Measurements from ENCODE around the gene PNMA6A.

DNA sequence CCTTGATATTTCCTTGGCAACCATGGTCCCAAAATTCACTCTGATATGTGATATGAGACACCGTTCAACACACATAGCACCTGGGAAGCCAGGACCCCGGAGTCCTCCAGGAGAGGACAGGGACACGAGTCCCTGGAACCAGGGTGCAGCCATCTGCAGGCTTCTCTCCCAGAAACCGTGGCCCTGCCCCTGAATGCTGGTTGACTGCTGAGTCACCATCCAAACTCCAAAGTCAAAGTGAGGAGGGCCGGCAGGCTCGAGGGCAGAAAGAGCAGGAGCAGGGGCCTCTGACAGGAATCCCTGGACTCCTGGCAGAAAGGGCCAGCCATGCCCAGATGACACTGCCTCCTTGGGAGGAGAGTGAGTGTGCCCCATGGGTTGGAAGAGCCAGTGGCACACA lies 6.9 kb upstream of the PNMA6A start:
- TF ChIP-seq, protein P1, sequence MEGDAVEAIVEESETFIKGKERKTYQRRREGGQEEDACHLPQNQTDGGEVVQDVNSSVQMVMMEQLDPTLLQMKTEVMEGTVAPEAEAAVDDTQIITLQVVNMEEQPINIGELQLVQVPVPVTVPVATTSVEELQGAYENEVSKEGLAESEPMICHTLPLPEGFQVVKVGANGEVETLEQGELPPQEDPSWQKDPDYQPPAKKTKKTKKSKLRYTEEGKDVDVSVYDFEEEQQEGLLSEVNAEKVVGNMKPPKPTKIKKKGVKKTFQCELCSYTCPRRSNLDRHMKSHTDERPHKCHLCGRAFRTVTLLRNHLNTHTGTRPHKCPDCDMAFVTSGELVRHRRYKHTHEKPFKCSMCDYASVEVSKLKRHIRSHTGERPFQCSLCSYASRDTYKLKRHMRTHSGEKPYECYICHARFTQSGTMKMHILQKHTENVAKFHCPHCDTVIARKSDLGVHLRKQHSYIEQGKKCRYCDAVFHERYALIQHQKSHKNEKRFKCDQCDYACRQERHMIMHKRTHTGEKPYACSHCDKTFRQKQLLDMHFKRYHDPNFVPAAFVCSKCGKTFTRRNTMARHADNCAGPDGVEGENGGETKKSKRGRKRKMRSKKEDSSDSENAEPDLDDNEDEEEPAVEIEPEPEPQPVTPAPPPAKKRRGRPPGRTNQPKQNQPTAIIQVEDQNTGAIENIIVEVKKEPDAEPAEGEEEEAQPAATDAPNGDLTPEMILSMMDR (conservative IDR thresholded peaks at IDR 0.05), result no peak
- no peak for TF ChIP-seq ZFX (IDR thresholded peaks at IDR 0.05)

Measured in C4-2B (cell line).